IMR-90 (cell line): Measurements from ENCODE around the gene AGO3. TPM values are rescaled to one million over a fixed set of nuclear protein-coding genes. Genes with fewer than 3 reads are reported as not detected.

Experiments used
- ATAC-seq: fragments of 200-7000 bp; cut with Tn5 transposase; 2 replicates; pipeline ENCODE4 v1.9.1; 2020; ENCODE audit warnings: low read depth, mild to moderate bottlenecking, moderate library complexity
- BruUV-seq: library from RNA; stranded (reverse); fragments of 400-500 nt; replicated peaks from 2 replicates; lab custom pipeline; 2021; lab: Mats Ljungman, UMichigan
- CTCF ChIA-PET: fragments of 300-600 bp; formaldehyde crosslinking; extraction: SDS; loops from one replicate; lab custom pipeline; 2021; ENCODE audit warnings: antibody characterized with exemption; lab: Yijun Ruan, JAX
- POLR2A ChIA-PET: fragments of 300-600 bp; sonication (Branson Sonifier 250); formaldehyde crosslinking; loops from one replicate; lab custom pipeline; 2022; ENCODE audit warnings: antibody characterized with exemption; ENCODE audit not compliant: unreplicated experiment; lab: Charles Lee
- DNase-seq: peaks from one replicate; pipeline ENCODE4 v3.0.0; 2013
- H2AFZ ChIP-seq: replicated peaks from 2 replicates; pipeline ENCODE3; 2013; ENCODE audit warnings: low read length, mild to moderate bottlenecking; ENCODE audit not compliant: poor library complexity
- H2AK5ac ChIP-seq: 2 replicates; pipeline ENCODE4 v1.6.1; 2013; ENCODE audit warnings: low read depth, low read length, inconsistent platforms
- H2AK9ac ChIP-seq: replicated peaks from 2 replicates; pipeline ENCODE3; 2013; ENCODE audit warnings: mild to moderate bottlenecking, low read depth, low read length, moderate library complexity; ENCODE audit not compliant: poor library complexity
- H2BK120ac ChIP-seq: 2 replicates; pipeline ENCODE4 v1.6.1; 2013; ENCODE audit warnings: low read depth, low read length, inconsistent platforms
- H2BK15ac ChIP-seq: 3 replicates; pipeline ENCODE4 v1.6.1; 2013; ENCODE audit warnings: low read depth, low read length, inconsistent platforms
- H2BK20ac ChIP-seq: 2 replicates; pipeline ENCODE4 v1.6.1; 2013; ENCODE audit warnings: low read depth, mild to moderate bottlenecking, inconsistent platforms, low read length, moderate library complexity
- H2BK5ac ChIP-seq: 2 replicates; pipeline ENCODE4 v1.6.1; 2013; ENCODE audit warnings: mild to moderate bottlenecking, low read depth, low read length, inconsistent platforms; ENCODE audit not compliant: poor library complexity, severe bottlenecking
- H3K14ac ChIP-seq: replicated peaks from 2 replicates; pipeline ENCODE4 v1.6.1; 2013; ENCODE audit warnings: low read depth, low read length, inconsistent platforms
- H3K18ac ChIP-seq: 2 replicates; pipeline ENCODE4 v1.6.1; 2013; ENCODE audit warnings: low read depth, low read length, control low read depth
- H3K23ac ChIP-seq: 2 replicates; pipeline ENCODE4 v1.6.1; 2013; ENCODE audit warnings: low read depth, low read length, inconsistent platforms
- H3K27ac ChIP-seq: 2 replicates; pipeline ENCODE4 v1.5.1; 2013; ENCODE audit warnings: mild to moderate bottlenecking, control low read depth, low read length; ENCODE audit not compliant: insufficient read depth
- H3K27me3 ChIP-seq: 2 replicates; pipeline ENCODE4 v1.6.1; 2013; ENCODE audit warnings: low read length; ENCODE audit not compliant: control insufficient read depth, insufficient read depth
- H3K36me3 ChIP-seq: 2 replicates; pipeline ENCODE4 v1.6.1; 2013; ENCODE audit warnings: low read length, mixed read lengths; ENCODE audit not compliant: control insufficient read depth, insufficient read depth
- H3K4ac ChIP-seq: 2 replicates; pipeline ENCODE4 v1.6.1; 2013; ENCODE audit warnings: low read depth, low read length, inconsistent platforms
- H3K4me1 ChIP-seq: 2 replicates; pipeline ENCODE4 v1.6.1; 2013; ENCODE audit warnings: low read length, mixed read lengths; ENCODE audit not compliant: control insufficient read depth, insufficient read depth
- H3K4me2 ChIP-seq: 2 replicates; pipeline ENCODE4 v1.6.1; 2013; ENCODE audit warnings: low read depth, mild to moderate bottlenecking, control low read depth, low read length, moderate library complexity
- H3K4me3 ChIP-seq: 2 replicates; pipeline ENCODE4 v1.5.1; 2013; ENCODE audit warnings: low read depth, mild to moderate bottlenecking, control low read depth, low read length, moderate library complexity; ENCODE audit not compliant: insufficient read depth
- H3K56ac ChIP-seq: 2 replicates; pipeline ENCODE4 v1.6.1; 2013; ENCODE audit warnings: low read length, inconsistent platforms; ENCODE audit not compliant: insufficient read depth; ENCODE audit errors: extremely low read depth
- H3K79me1 ChIP-seq, 2 experiments: 2 replicates each; pipeline ENCODE4 v1.6.1; 2013; ENCODE audit warnings: low read length in 2 of 2, inconsistent platforms in 1 of 2, low read depth in 1 of 2
- H3K9ac ChIP-seq: 2 replicates; pipeline ENCODE4 v1.6.1; 2013; ENCODE audit warnings: low read depth, low read length, control low read depth
- H3K9me1 ChIP-seq: 2 replicates; pipeline ENCODE4 v1.6.1; 2013; ENCODE audit warnings: low read length, inconsistent platforms; ENCODE audit not compliant: insufficient read depth
- H3K9me3 ChIP-seq: 2 replicates; pipeline ENCODE4 v1.6.1; 2013; ENCODE audit warnings: low read length; ENCODE audit not compliant: control insufficient read depth, insufficient read depth
- H4K20me1 ChIP-seq: 2 replicates; pipeline ENCODE4 v1.6.1; 2013; ENCODE audit warnings: low read length, inconsistent platforms; ENCODE audit not compliant: insufficient read depth
- H4K5ac ChIP-seq: 2 replicates; pipeline ENCODE4 v1.6.1; 2013; ENCODE audit warnings: mild to moderate bottlenecking, low read depth, low read length, control low read depth
- H4K8ac ChIP-seq, 2 experiments: 2 replicates each; pipeline ENCODE4 v1.6.1; 2013; ENCODE audit warnings: low read depth in 2 of 2, low read length in 2 of 2, control low read depth in 1 of 2, inconsistent platforms in 1 of 2
- H4K91ac ChIP-seq: 2 replicates; pipeline ENCODE4 v1.6.1; 2013; ENCODE audit warnings: low read depth, low read length, inconsistent platforms; ENCODE audit not compliant: insufficient read depth
- BHLHE40 ChIP-seq: fragments of 150-350 bp; IDR thresholded peaks from 2 replicates; pipeline ENCODE4 v1.6.1; 2016; ENCODE audit warnings: mild to moderate bottlenecking, low read depth, low read length
- CEBPB ChIP-seq: IDR thresholded peaks from 2 replicates; pipeline ENCODE4 v1.6.1; 2012; ENCODE audit warnings: low read depth, low read length, improper control_type of control experiment
- CHD1 ChIP-seq: IDR thresholded peaks from 2 replicates; pipeline ENCODE4 v1.6.1; 2012; ENCODE audit warnings: low read depth, low read length, improper control_type of control experiment
- ELK1 ChIP-seq: fragments of 150-350 bp; IDR thresholded peaks from 2 replicates; pipeline ENCODE4 v1.6.1; 2016; ENCODE audit warnings: low read depth, mild to moderate bottlenecking, low read length, moderate library complexity, borderline replicate concordance
- MAFK ChIP-seq: IDR thresholded peaks from 2 replicates; pipeline ENCODE4 v1.6.1; 2012; ENCODE audit warnings: low read depth, low read length, improper control_type of control experiment
- MXI1 ChIP-seq: IDR thresholded peaks from 2 replicates; pipeline ENCODE4 v1.6.1; 2012; ENCODE audit warnings: low read depth, mild to moderate bottlenecking, low read length, moderate library complexity, borderline replicate concordance
- NFE2L2 ChIP-seq: fragments of 150-350 bp; IDR thresholded peaks from 2 replicates; pipeline ENCODE4 v1.6.1; 2016; ENCODE audit warnings: low read depth, mild to moderate bottlenecking, low read length
- POLR2A ChIP-seq: IDR thresholded peaks from 2 replicates; pipeline ENCODE4 v1.6.1; 2012; ENCODE audit warnings: mild to moderate bottlenecking, low read depth, low read length
- RCOR1 ChIP-seq: IDR thresholded peaks from 2 replicates; pipeline ENCODE4 v1.6.1; 2012; ENCODE audit warnings: mild to moderate bottlenecking, low read length, improper control_type of control experiment; ENCODE audit not compliant: insufficient replicate concordance
- RFX5 ChIP-seq: IDR thresholded peaks from 2 replicates; pipeline ENCODE4 v1.8.0; 2012; ENCODE audit warnings: low read depth, mild to moderate bottlenecking, low read length, moderate library complexity
- SMC3 ChIP-seq: fragments of 150-350 bp; IDR thresholded peaks from 2 replicates; pipeline ENCODE4 v1.6.1; 2016; ENCODE audit warnings: low read depth, mild to moderate bottlenecking, antibody characterized with exemption, low read length, moderate library complexity
- USF2 ChIP-seq: fragments of 150-350 bp; IDR thresholded peaks from 2 replicates; pipeline ENCODE4 v1.6.1; 2017; ENCODE audit warnings: mild to moderate bottlenecking, antibody characterized with exemption, low read length, low read depth
- WGBS, 2 experiments: methylation state at CpG; one replicate each; pipeline versions ENCODE4 v1.1.5 to v1.1.7; 2013; ENCODE audit warnings: missing lambda C conversion rate in 2 of 2; ENCODE audit not compliant: insufficient read length in 1 of 2; ENCODE audit errors: extremely low coverage in 2 of 2; 5-methylcytosine and 5-hydroxymethylcytosine counted together
- dilution Hi-C: fragments of 300-500 bp; cut with HindIII; formaldehyde crosslinking; loops from one replicate; pipeline ENCODE4 v1.14.3; 2018; ENCODE audit warnings: low sequenced_read_pairs; ENCODE audit not compliant: unreplicated experiment
- in situ Hi-C: fragments of 300-500 bp; cut with MboI; formaldehyde crosslinking; loops from 3 replicates; pipeline ENCODE4 v1.14.3; 2019; ENCODE audit warnings: low sequenced_read_pairs, inconsistent platforms, mixed read lengths
- intact Hi-C: fragments of 100-400 bp; cut with micrococcal nuclease; formaldehyde crosslinking; loops from 2 replicates; pipeline ENCODE4 v1.10.0; 2022
- polyA plus RNA-seq, 3 experiments: library from polyadenylated mRNA; depleted of rRNA; stranded (reverse); fragments of >200 nt; gene quantifications; 2 replicates each; pipeline ENCODE4 v1.2.3, GENCODE V29; 2012; ENCODE audit warnings: low replicate concordance in 1 of 3
- total RNA-seq: library from RNA; depleted of rRNA; stranded (reverse); fragments of >200 nt; gene quantifications from 2 replicates; pipeline ENCODE4 v1.2.3, GENCODE V29; 2012

Gene AGO3
- total and polyA plus RNA-seq, 2 of the 4 experiments (the other 2 are of a cell fraction), result 8.9 to 25.6 TPM

- Histone ChIP-seq H4K5ac (no peak overlapping the region), H2BK120ac (no peak overlapping the region), H3K23ac (no peak overlapping the region), H3K4me3 (no peak overlapping the region), H3K4ac (no peak overlapping the region), H3K9me3 (no peaks in the 10 kb centered on the region), H2AK5ac (no peak overlapping the region), H3K9ac (no peak overlapping the region), H3K9me1 (peaks cover 7% of the 10 kb centered on the region; the same call in 1 of the 2 replicates), H2AK9ac (no peak overlapping the region), H3K14ac (no peak overlapping the region), H3K27me3 (no peaks in the 10 kb centered on the region; the same call in 1 of the 2 replicates), H2AFZ (no peak overlapping the region), H2BK15ac (no peak overlapping the region), H4K91ac (no peak overlapping the region), H3K79me1 (no peaks in the 10 kb centered on the region; a peak in 1 of 4 replicates), H3K27ac (no peak overlapping the region), H3K4me1 (no peaks in the 10 kb centered on the region), H3K56ac (no peak overlapping the region), H2BK5ac (no peak overlapping the region), H3K36me3 (no peaks in the 10 kb centered on the region), H4K20me1 (no peaks in the 10 kb centered on the region), H3K18ac (no peak overlapping the region), H4K8ac (peak overlapping the region in 1 of 2 experiments; percentile 85; a peak in 1 of 4 replicates), H2BK20ac (no peak overlapping the region), H3K4me2 (no peak overlapping the region)
- intact Hi-C loops, result loop anchor here (10.0 kb wide), 1 partner anchor 148 kb away; the partner anchor contains the start of gene AGO3
- TF ChIP-seq POLR2A, result no peak
- TF ChIP-seq ELK1, result no peak
- TF ChIP-seq MXI1, result no peak
- no peak for TF ChIP-seq RCOR1
- TF ChIP-seq BHLHE40, result no peak
- no peak for TF ChIP-seq CHD1
- TF ChIP-seq RFX5, result no peak
- no peak for TF ChIP-seq MAFK
- TF ChIP-seq NFE2L2, result no peak
- TF ChIP-seq SMC3, result no peak
- TF ChIP-seq CEBPB, result no peak
- TF ChIP-seq USF2, result no peak
- dilution Hi-C loops, result no loop called here
- ChIA-PET CTCF (no interaction called here), POLR2A (no interaction called here)
- in situ Hi-C loops, result no loop called here
- WGBS, 2 experiments, result 85% methylated on average over 4 of the region's 13 CpGs; no CpG with 5 or more reads in 1 of the 2 experiments
- BruUV-seq, result no TSS peak
- no peak for DNase-seq
- ATAC-seq, result no peak
Measured at GRCh38 chr1:36083219-36083618, 152.3 kb downstream of the AGO3 start.
